ENCODE measurements around the gene UBA52.
"Not testable (repeated sequence)": the region's sequence is repeated elsewhere in the genome, so short reads cannot be mapped to it uniquely, and the experiment has no call there.

UBA52 gene

GRCh38 chr19:18532168-18532890 is 39.3 kb upstream of the UBA52 start:
- no peak for TF ChIP-seq CTCF (conservative IDR thresholded peaks at IDR 0.05; ENCODE audit: low read depth, low read length)
- DNase-seq (ENCODE audit: low read depth): no peak
- H3K4me3 ChIP-seq (ENCODE audit: low read length): no peak overlapping the region

- H3K4me3 ChIP-seq (ENCODE audit: low read length): no peak overlapping the region
- DNase-seq (ENCODE audit: low read depth): no peak
- TF ChIP-seq CTCF (conservative IDR thresholded peaks at IDR 0.05; ENCODE audit: low read depth, low read length): no peak
These were observed 38.6 kb upstream of the UBA52 start for GRCh38 chr19:18533058-18533457.

- no peak for DNase-seq (ENCODE audit: low read depth)
- no peak overlapping the region for H3K4me3 ChIP-seq (ENCODE audit: low read length)
- TF ChIP-seq CTCF (conservative IDR thresholded peaks at IDR 0.05; ENCODE audit: low read depth, low read length): no peak
These were observed 35.2 kb upstream of the UBA52 start for GRCh38 chr19:18536475-18536874.

GRCh38 chr19:18537431-18537830 is 34.2 kb upstream of the UBA52 start:
- no peak for TF ChIP-seq CTCF (conservative IDR thresholded peaks at IDR 0.05; ENCODE audit: low read depth, low read length)
- no peak for DNase-seq (ENCODE audit: low read depth)
- H3K4me3 ChIP-seq (ENCODE audit: low read length): no peak overlapping the region

GRCh38 chr19:18538115-18538514 is 33.5 kb upstream of the UBA52 start:
- TF ChIP-seq CTCF (conservative IDR thresholded peaks at IDR 0.05; ENCODE audit: low read depth, low read length): no peak
- no peak overlapping the region for H3K4me3 ChIP-seq (ENCODE audit: low read length)
- no peak for DNase-seq (ENCODE audit: low read depth)

GRCh38 chr19:18539372-18539771 is 32.3 kb upstream of the UBA52 start:
- no peak for TF ChIP-seq CTCF (conservative IDR thresholded peaks at IDR 0.05; ENCODE audit: low read depth, low read length)
- no peak overlapping the region for H3K4me3 ChIP-seq (ENCODE audit: low read length)
- DNase-seq (ENCODE audit: low read depth): no peak

- H3K4me3 ChIP-seq (ENCODE audit: low read length); DNase-seq (ENCODE audit: low read depth): not testable (repeated sequence)
These were observed 31.5 kb upstream of the UBA52 start for GRCh38 chr19:18540200-18540599.

Data from retinal pigment epithelial cell (primary cell).